T-helper 17 cell (primary cell): ENCODE measurements around the gene ALDH16A1. TPM values are rescaled to one million over a fixed set of nuclear protein-coding genes. Genes with fewer than 3 reads are reported as not detected.
A peak's percentile ranks its signal among the peaks of the same experiment; 100 is the strongest.
"Not testable (repeated sequence)": the region's sequence is repeated elsewhere in the genome, so short reads cannot be mapped to it uniquely, and the experiment has no call there.

ENCODE experiments used
- ATAC-seq: fragments of 150-1000 bp; cut with Tn5 transposase; 2 replicates; pipeline ENCODE4 v1.10.0; 2021; ENCODE audit warnings: mild to moderate bottlenecking, moderate library complexity
- DNase-seq, 3 donors: peaks; one replicate each; pipeline versions ENCODE4 v3.0.0 to v3.0.0-alpha.2; 2020 to 2021
- H3K9me3 ChIP-seq: one replicate; pipeline ENCODE4 v1.7.0; 2013; ENCODE audit warnings: low read length, mild to moderate bottlenecking; ENCODE audit not compliant: control insufficient read depth, poor library complexity, severe bottlenecking
- H3K27ac Mint-ChIP-seq: one replicate; pipeline ENCODE4 v1.8.0; 2022; ENCODE audit warnings: mild to moderate bottlenecking, moderate library complexity, mixed read lengths
- H3K27me3 Mint-ChIP-seq: one replicate; pipeline ENCODE4 v1.8.0; 2022; ENCODE audit warnings: mixed read lengths
- H3K36me3 Mint-ChIP-seq: one replicate; pipeline ENCODE4 v1.8.0; 2022; ENCODE audit warnings: low read depth, mixed read lengths
- H3K4me1 Mint-ChIP-seq: one replicate; pipeline ENCODE4 v1.8.0; 2022; ENCODE audit warnings: mild to moderate bottlenecking, mixed read lengths
- H3K4me3 Mint-ChIP-seq: one replicate; pipeline ENCODE4 v1.8.0; 2022; ENCODE audit warnings: mild to moderate bottlenecking, moderate library complexity, mixed read lengths
- total RNA-seq, 4 donors: library from RNA in 2 of 4; stranded (reverse) in 2 of 4; gene quantifications; one replicate each; pipeline ENCODE4 v1.2.3 and lab custom pipeline; 2022 to 2026

The ALDH16A1 gene
- total RNA-seq, 2 donors from 2014 or later, result 34.8 to 38.0 TPM

GRCh38 chr19:49469828-49470614 lies 17.0 kb downstream of the ALDH16A1 start:
- Mint-ChIP-seq H3K36me3 (peaks cover 11% of the 10 kb centered on the region), H3K4me1 (peaks cover 23% of the 10 kb centered on the region), H3K27ac (peak overlapping the region; percentile 96), H3K4me3 (peak overlapping the region; percentile 80), H3K27me3 (no peaks in the 10 kb centered on the region)
- DNase-seq (peak; percentile 58 to 78 (median 67)), ATAC-seq (peak; percentile 54)
- no peaks in the 10 kb centered on the region for H3K9me3 ChIP-seq

GRCh38 chr19:49470615-49470978 lies 17.6 kb downstream of the ALDH16A1 start:
- Mint-ChIP-seq H3K27me3 (no peaks in the 10 kb centered on the region), H3K27ac (peak overlapping the region; percentile 96), H3K4me1 (peaks cover 20% of the 10 kb centered on the region), H3K4me3 (peak overlapping the region; percentile 80), H3K36me3 (peaks cover 15% of the 10 kb centered on the region)
- ATAC-seq, result no peak
- no peak for DNase-seq
- no peaks in the 10 kb centered on the region for H3K9me3 ChIP-seq

- H3K27ac Mint-ChIP-seq, result peak overlapping the region; percentile 96
- H3K27me3 Mint-ChIP-seq, result no peaks in the 10 kb centered on the region
- H3K36me3 Mint-ChIP-seq, result peaks cover 22% of the 10 kb centered on the region
- DNase-seq (no peak), ATAC-seq (no peak)
- peaks cover 29% of the 10 kb centered on the region for H3K4me1 Mint-ChIP-seq
- peak overlapping the region; percentile 100 for H3K4me3 Mint-ChIP-seq
- no peaks in the 10 kb centered on the region for H3K9me3 ChIP-seq
Measured at GRCh38 chr19:49472936-49473335, 19.9 kb downstream of the ALDH16A1 start.

- peak overlapping the region; percentile 96 for H3K27ac Mint-ChIP-seq
- ATAC-seq, H3K9me3 ChIP-seq, H3K27me3 Mint-ChIP-seq, DNase-seq: not testable (repeated sequence)
- H3K36me3 Mint-ChIP-seq, result peaks cover 22% of the 10 kb centered on the region
- peaks cover 29% of the 10 kb centered on the region for H3K4me1 Mint-ChIP-seq
- peak overlapping the region; percentile 100 for H3K4me3 Mint-ChIP-seq
Measured at GRCh38 chr19:49473501-49473867, 20.5 kb downstream of the ALDH16A1 start.

- Mint-ChIP-seq H3K4me3 (peak within 1 kb of the TSS; percentile 100), H3K36me3 (peaks cover 19% of the 10 kb centered on the region), H3K27ac (peak within 1 kb of the TSS; percentile 96), H3K27me3 (no peaks in the 10 kb centered on the region), H3K4me1 (peaks cover 28% of the 10 kb centered on the region)
- peak; percentile 70 for ATAC-seq
- DNase-seq, result peak; percentile 87 to 91 (median 90)
- no peaks in the 10 kb centered on the region for H3K9me3 ChIP-seq
Measured at GRCh38 chr19:49473868-49474541, 21.0 kb downstream of the ALDH16A1 start, which contains the start of gene FLT3LG. TSS of gene FLT3LG (plus strand) at chr19:49474215. CDS start at chr19:49474640, 425 bp downstream.

- Mint-ChIP-seq H3K27ac (peak overlapping the region; percentile 96), H3K4me3 (peak overlapping the region; percentile 100), H3K36me3 (peaks cover 19% of the 10 kb centered on the region), H3K4me1 (peaks cover 28% of the 10 kb centered on the region), H3K27me3 (no peaks in the 10 kb centered on the region)
- no peak for DNase-seq
- no peaks in the 10 kb centered on the region for H3K9me3 ChIP-seq
- ATAC-seq, result no peak
Measured at GRCh38 chr19:49474542-49474924, 21.5 kb downstream of the ALDH16A1 start.

GRCh38 chr19:49475191-49475917 lies 22.3 kb downstream of the ALDH16A1 start:
- H3K9me3 ChIP-seq, result no peaks in the 10 kb centered on the region
- Mint-ChIP-seq H3K4me3 (peak overlapping the region; percentile 100), H3K36me3 (peaks cover 19% of the 10 kb centered on the region), H3K4me1 (peaks cover 24% of the 10 kb centered on the region), H3K27ac (peak overlapping the region; percentile 96), H3K27me3 (no peaks in the 10 kb centered on the region)
- ATAC-seq, result no peak
- no peak for DNase-seq

- Mint-ChIP-seq H3K36me3 (peaks cover 19% of the 10 kb centered on the region), H3K4me3 (peak overlapping the region; percentile 100), H3K27me3 (no peaks in the 10 kb centered on the region), H3K27ac (peak overlapping the region; percentile 96), H3K4me1 (peaks cover 22% of the 10 kb centered on the region)
- no peaks in the 10 kb centered on the region for H3K9me3 ChIP-seq
- DNase-seq (peak; percentile 42 to 59 (median 47)), ATAC-seq (peak; percentile 48)
Measured at GRCh38 chr19:49475995-49476880, 23.2 kb downstream of the ALDH16A1 start.

- H3K4me3 Mint-ChIP-seq, result peak overlapping the region; percentile 41
- peaks cover 23% of the 10 kb centered on the region for H3K4me1 Mint-ChIP-seq
- no peak for DNase-seq
Measured at GRCh38 chr19:49479975-49480628, 27.1 kb downstream of the ALDH16A1 start.

GRCh38 chr19:49481020-49481683 lies 28.1 kb downstream of the ALDH16A1 start:
- peak overlapping the region; percentile 75 for H3K27ac Mint-ChIP-seq
- no peaks in the 10 kb centered on the region for H3K27me3 Mint-ChIP-seq
- no peak for ATAC-seq
- H3K9me3 ChIP-seq, result no peaks in the 10 kb centered on the region
- H3K4me3 Mint-ChIP-seq, result peak overlapping the region; percentile 61
- H3K36me3 Mint-ChIP-seq, result peaks cover 3% of the 10 kb centered on the region
- H3K4me1 Mint-ChIP-seq, result peaks cover 23% of the 10 kb centered on the region
- DNase-seq, result no peak

More at GRCh38 chr19:49479975-49480628, 27.1 kb downstream of the ALDH16A1 start:
- no peaks in the 10 kb centered on the region for H3K9me3 ChIP-seq
- no peaks in the 10 kb centered on the region for H3K27me3 Mint-ChIP-seq
- peak overlapping the region; percentile 85 for H3K27ac Mint-ChIP-seq
- ATAC-seq, result no peak
- H3K36me3 Mint-ChIP-seq, result peaks cover 10% of the 10 kb centered on the region

GRCh38 chr19:49486232-49486631 lies 33.2 kb downstream of the ALDH16A1 start:
- H3K36me3 Mint-ChIP-seq, result peaks cover 4% of the 10 kb centered on the region
- ATAC-seq (no peak), DNase-seq (no peak)
- H3K27me3 Mint-ChIP-seq, result no peaks in the 10 kb centered on the region
- peak overlapping the region; percentile 98 for H3K27ac Mint-ChIP-seq
- H3K4me3 Mint-ChIP-seq, result peak overlapping the region; percentile 70
- peaks cover 43% of the 10 kb centered on the region for H3K4me1 Mint-ChIP-seq
- H3K9me3 ChIP-seq, result no peaks in the 10 kb centered on the region
